Testis (tissue), 2 donors: ENCODE data around the gene RENBP.

Experiments used
- POLR2A ChIP-seq: fragments of 450-650 bp; IDR thresholded peaks from one replicate; pipeline ENCODE4 v1.6.1; 2017; ENCODE audit warnings: antibody characterized with exemption, mild to moderate bottlenecking, moderate library complexity
- TF ChIP-seq, protein P1 (sequence below), 3 experiments: fragments of 450-650 bp in 2 of 3; fragments of 200-600 bp in 1 of 3; sonication (generic) in 1 of 3; IDR thresholded peaks; one replicate each; pipeline ENCODE4 v1.5.1; 2016 to 2019; ENCODE audit warnings: antibody characterized with exemption in 3 of 3, mild to moderate bottlenecking in 2 of 3, moderate library complexity in 1 of 3

DNA sequence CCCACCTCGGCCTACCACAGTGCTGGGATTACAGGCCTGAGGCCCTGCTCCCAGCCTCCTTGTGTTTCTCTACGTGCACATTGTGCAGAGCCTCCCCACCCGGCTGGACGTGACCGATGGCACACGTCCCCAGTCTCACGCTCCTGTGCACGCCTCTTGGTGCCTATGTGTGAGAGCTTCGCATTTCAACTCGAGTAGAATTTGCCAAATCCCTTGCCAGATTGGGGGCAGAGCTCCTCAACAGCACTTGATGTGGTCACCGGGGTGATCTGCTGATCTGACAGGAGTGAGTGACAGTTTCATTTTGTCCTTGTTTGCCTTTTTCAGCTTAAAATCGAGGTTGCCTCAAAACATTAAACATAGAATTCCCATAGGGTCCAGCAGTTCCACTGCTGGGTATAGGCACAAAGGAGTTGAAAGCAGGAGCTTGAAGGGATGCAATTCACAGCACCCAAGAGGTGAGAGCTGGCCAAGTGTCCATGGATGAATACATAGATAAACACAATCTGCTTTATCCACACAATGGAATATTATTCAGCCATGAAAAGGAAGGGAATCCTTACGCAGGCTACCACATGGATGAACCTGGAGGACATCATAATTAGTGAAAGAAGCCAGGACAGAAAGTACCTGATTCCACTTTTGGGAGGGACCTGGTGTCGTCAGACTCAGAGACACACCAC is 45.7 kb upstream of the RENBP start:
- TF ChIP-seq, protein P1, sequence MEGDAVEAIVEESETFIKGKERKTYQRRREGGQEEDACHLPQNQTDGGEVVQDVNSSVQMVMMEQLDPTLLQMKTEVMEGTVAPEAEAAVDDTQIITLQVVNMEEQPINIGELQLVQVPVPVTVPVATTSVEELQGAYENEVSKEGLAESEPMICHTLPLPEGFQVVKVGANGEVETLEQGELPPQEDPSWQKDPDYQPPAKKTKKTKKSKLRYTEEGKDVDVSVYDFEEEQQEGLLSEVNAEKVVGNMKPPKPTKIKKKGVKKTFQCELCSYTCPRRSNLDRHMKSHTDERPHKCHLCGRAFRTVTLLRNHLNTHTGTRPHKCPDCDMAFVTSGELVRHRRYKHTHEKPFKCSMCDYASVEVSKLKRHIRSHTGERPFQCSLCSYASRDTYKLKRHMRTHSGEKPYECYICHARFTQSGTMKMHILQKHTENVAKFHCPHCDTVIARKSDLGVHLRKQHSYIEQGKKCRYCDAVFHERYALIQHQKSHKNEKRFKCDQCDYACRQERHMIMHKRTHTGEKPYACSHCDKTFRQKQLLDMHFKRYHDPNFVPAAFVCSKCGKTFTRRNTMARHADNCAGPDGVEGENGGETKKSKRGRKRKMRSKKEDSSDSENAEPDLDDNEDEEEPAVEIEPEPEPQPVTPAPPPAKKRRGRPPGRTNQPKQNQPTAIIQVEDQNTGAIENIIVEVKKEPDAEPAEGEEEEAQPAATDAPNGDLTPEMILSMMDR (IDR thresholded peaks at IDR 0.05): no peak
- no peak for TF ChIP-seq POLR2A
